Heart right ventricle (tissue), 16 donors: Measurements from ENCODE around the gene ERN1. TPM values are rescaled to one million over a fixed set of nuclear protein-coding genes. Genes with fewer than 3 reads are reported as not detected.

Experiments
- ATAC-seq, 8 donors: fragments of 200-7000 bp; cut with Tn5 transposase; one replicate each; pipeline ENCODE4 v1.9.1; 2020; ENCODE audit warnings: mild to moderate bottlenecking in 8 of 8, moderate library complexity in 8 of 8, moderate number of reproducible peaks in 1 of 8
- DNase-seq, 2 donors: peaks; one replicate each; pipeline ENCODE4 v3.0.0-alpha.2; 2020
- H3K27ac ChIP-seq, 10 donors: fragments of 200-600 bp; sonication (generic) in 2 of 10; one replicate each; pipeline versions ENCODE4 v1.5.0 to v1.8.0; 2020 to 2022; ENCODE audit warnings: mild to moderate bottlenecking in 3 of 10
- H3K27me3 ChIP-seq, 7 donors: fragments of 200-600 bp; one replicate each; pipeline ENCODE4 v1.8.0; 2021 to 2022; ENCODE audit warnings: mild to moderate bottlenecking in 2 of 7
- H3K36me3 ChIP-seq, 9 donors: fragments of 200-600 bp; sonication (generic) in 1 of 9; one replicate each; pipeline versions ENCODE4 v1.5.0 to v1.8.0; 2020 to 2022; ENCODE audit warnings: mild to moderate bottlenecking in 2 of 9
- H3K4me1 ChIP-seq, 9 donors: fragments of 200-600 bp; sonication (generic) in 1 of 9; one replicate each; pipeline versions ENCODE4 v1.5.0 to v1.8.0; 2020 to 2022; ENCODE audit warnings: mild to moderate bottlenecking in 4 of 9
- H3K4me3 ChIP-seq, 10 donors: fragments of 200-600 bp; sonication (generic) in 2 of 10; one replicate each; pipeline versions ENCODE4 v1.5.0 to v1.8.0; 2020 to 2022; ENCODE audit warnings: mild to moderate bottlenecking in 7 of 10, moderate library complexity in 2 of 10
- H3K9me3 ChIP-seq, 11 donors: fragments of 200-600 bp in 10 of 11; sonication (generic) in 2 of 11; one replicate each; pipeline versions ENCODE4 v1.5.0 to v1.8.0; 2013 to 2022; ENCODE audit warnings: mild to moderate bottlenecking in 2 of 11, control low read depth in 1 of 11, moderate library complexity in 1 of 11
- WGBS, 2 donors: extraction: QIAGEN DNeasy Blood & Tissue Kit; methylation state at CpG; one replicate each; pipeline ENCODE4 v1.1.7; 2013; ENCODE audit warnings: inconsistent platforms in 1 of 2; 5-methylcytosine and 5-hydroxymethylcytosine counted together
- intact Hi-C, 10 donors: fragments of 100-400 bp; cut with DNase I; formaldehyde crosslinking; loops; one replicate each; pipeline versions ENCODE4 v1.11.1 to v1.14.2; 2022
- polyA plus RNA-seq, 2 donors: library from polyadenylated mRNA; stranded (reverse); fragments of 200-250 nt; gene quantifications; one replicate each; pipeline ENCODE4 v1.2.3, GENCODE V29; 2013
- total RNA-seq, 10 donors: library from RNA; stranded (reverse); fragmentation: NEBNext Ultra II Directional in 3 of 10; extraction: Animal tissue kit (Norgen Biotek cat#: 25700) in 3 of 10; gene quantifications; one replicate each; pipeline versions ENCODE4 v1.2.1 to v1.2.4, GENCODE V29; 2021 to 2023
- TF ChIP-seq, protein P1 (sequence below), 9 donors: fragments of 200-600 bp; sonication (generic) in 2 of 9; IDR thresholded peaks; one replicate each; pipeline versions ENCODE4 v1.5.0 to v1.8.0; 2021 to 2022; ENCODE audit warnings: antibody characterized with exemption in 9 of 9, mild to moderate bottlenecking in 5 of 9, moderate library complexity in 1 of 9
- donor health status: Arrhythmogenic right ventricular cardiomyopathy.
- donor health status: ischemic (EF 13 %, LVEDD 7.1; RV severe dilation, severe dysfunction).
- donor health status: healthy with polysubstance abuse.
- donor health status: DM: no; HTN: yes; CAD: no.
- donor health status: DM: no; HTN: no; CAD: no.
- donor health status: ischemic (EF 25% LVEDD 6.9; RV normal size, moderate dysfunction).
- donor health status: ischemic (EF 25% LVEDD 5.7; RV mildly dilated, moderate dysfunction).
- donor health status: healthy.
- donor health status: DM: yes; HTN: yes; CAD: no.
- donor health status: Ischemic cardiomyopathy.
- donor health status: ischemic (EF 35%, LVEDD 5.7; RV mildly dilated, moderate dysfunction).
- donor health status: nonischemic (EF 11% LVEDD 7.7; RV severe dilation, severe dysfunction).
- donor health status: DM: yes; HTN: yes; CAD: no.
- donor health status: PGD.
- donor health status: ischemic (EF 29% LVEDD 5.4; RV normal size, mild dysfunction).
- donor health status: nonischemic (EF 23%, LVEDD 6.1; RV moderate dilation, normal function).

The ERN1 gene
- total and polyA plus RNA-seq, 12 donors: 2.2 to 16.6 (median 7.1) TPM

DNA sequence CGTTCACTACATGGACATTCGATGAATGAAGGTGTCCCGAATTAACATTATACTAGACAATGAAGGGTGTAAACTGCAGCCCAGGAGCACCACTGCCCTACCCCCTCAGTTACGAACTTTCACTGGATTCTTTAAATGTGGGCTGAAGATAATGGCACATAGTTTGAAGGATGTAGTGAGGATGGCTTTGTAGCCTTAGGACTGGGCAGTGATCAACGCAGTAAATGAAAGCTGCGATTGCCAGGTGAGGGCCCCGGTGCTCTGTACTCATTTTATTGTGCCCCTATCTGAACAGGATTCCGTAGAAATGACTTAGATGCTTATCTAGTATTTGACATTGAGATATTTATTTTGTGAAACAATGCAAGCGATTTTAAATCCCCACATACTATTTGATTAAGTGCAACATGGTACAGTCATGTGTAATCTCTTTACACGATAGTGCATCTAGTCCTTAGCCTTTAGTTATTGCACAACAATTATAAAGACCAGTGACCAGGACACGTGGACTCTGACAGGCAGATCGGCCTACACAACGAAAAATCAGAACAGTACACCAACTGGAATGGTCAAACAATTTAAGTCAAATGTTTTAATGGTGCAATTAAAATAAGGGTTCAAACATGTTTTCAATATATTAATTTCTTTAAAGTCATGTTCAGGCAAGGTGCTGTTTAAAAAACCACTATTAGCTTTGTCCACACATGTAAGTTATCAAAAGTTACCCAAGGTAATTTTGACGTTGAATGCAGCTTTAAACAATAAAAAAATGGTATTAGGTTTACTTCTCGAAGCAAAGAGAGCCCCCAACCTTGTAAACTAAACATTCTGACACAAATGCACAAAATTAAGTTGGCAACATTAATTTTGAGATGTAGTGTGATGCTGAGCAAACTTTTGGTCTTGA is 17.4 kb upstream of the ERN1 start:
- WGBS, 2 donors: 28 to 29% methylated on average over 15 of the region's 15 CpGs
- intact Hi-C loops: loop anchor here (2.0 to 5.0 kb wide), 6 partner anchors 115 to 135 kb away; partner anchors contain the start of gene TEX2 (in 4 of the 10)
- H3K27ac ChIP-seq: peak overlapping the region; percentile 85 to 99 (median 96)
- peaks cover 0 to 36% (median 9%) of the 10 kb centered on the region in 9 donors for H3K36me3 ChIP-seq
- TF ChIP-seq, protein P1, sequence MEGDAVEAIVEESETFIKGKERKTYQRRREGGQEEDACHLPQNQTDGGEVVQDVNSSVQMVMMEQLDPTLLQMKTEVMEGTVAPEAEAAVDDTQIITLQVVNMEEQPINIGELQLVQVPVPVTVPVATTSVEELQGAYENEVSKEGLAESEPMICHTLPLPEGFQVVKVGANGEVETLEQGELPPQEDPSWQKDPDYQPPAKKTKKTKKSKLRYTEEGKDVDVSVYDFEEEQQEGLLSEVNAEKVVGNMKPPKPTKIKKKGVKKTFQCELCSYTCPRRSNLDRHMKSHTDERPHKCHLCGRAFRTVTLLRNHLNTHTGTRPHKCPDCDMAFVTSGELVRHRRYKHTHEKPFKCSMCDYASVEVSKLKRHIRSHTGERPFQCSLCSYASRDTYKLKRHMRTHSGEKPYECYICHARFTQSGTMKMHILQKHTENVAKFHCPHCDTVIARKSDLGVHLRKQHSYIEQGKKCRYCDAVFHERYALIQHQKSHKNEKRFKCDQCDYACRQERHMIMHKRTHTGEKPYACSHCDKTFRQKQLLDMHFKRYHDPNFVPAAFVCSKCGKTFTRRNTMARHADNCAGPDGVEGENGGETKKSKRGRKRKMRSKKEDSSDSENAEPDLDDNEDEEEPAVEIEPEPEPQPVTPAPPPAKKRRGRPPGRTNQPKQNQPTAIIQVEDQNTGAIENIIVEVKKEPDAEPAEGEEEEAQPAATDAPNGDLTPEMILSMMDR (IDR thresholded peaks at IDR 0.05): no peak
- peak overlapping the region; percentile 64 to 94 (median 76) for H3K4me3 ChIP-seq
- H3K9me3 ChIP-seq: no peaks in the 10 kb centered on the region
- DNase-seq (no peak), ATAC-seq (peak in 1 of 8 donors; percentile 0)
- H3K4me1 ChIP-seq: peaks cover 11 to 60% (median 53%) of the 10 kb centered on the region in 9 donors
- H3K27me3 ChIP-seq: no peaks in the 10 kb centered on the region

DNA sequence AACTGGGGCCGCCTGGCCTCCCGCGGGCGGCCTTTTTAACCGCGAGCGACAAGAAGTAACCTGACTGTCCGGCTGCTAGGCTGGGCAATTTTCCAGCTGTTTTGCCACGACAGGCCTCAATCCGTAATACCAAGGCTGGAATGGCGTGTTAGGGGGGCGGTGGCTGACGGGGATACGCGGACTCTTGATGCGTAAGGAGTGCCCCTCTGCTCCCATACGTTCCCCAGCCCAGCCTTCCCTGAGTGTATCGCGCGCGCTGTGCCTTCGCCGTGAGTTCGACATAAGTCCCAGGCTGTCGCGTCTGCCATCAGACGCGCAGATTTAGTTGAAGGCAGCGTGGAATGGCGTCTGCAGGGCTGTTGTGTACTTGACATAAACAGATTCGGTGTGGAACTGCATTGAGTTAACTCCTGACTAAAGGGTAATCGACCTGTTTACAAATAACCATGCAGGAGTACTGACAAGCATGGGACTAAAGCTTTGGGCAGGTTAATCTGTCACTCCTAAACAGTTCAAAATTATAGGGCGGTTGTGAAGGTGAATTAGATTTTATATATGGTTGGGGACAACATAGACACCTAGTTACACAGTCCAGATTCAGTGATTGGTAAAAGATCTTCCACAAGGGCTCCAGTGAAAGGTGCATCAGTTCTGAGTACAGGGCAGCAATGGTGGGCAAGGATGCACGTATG is 16.6 kb upstream of the ERN1 start:
- Histone ChIP-seq H3K9me3 (no peaks in the 10 kb centered on the region), H3K27me3 (no peaks in the 10 kb centered on the region), H3K4me3 (peak overlapping the region; percentile 64 to 94 (median 76)), H3K4me1 (peaks cover 6 to 52% (median 45%) of the 10 kb centered on the region in 9 donors), H3K27ac (peak overlapping the region; percentile 85 to 99 (median 96)), H3K36me3 (peaks cover 0 to 30% (median 9%) of the 10 kb centered on the region in 9 donors)
- DNase-seq: peak; percentile 60 to 69
- intact Hi-C loops: loop anchor here (2.0 to 5.0 kb wide), 5 partner anchors 116 to 136 kb away; partner anchors contain the start of gene TEX2 (in 4 of the 10)
- ATAC-seq: peak; percentile 12 to 67 (median 48)
- TF ChIP-seq, protein P1 (IDR thresholded peaks at IDR 0.05): no peak
- WGBS, 2 donors: 2% methylated on average over 34 of the region's 34 CpGs

DNA sequence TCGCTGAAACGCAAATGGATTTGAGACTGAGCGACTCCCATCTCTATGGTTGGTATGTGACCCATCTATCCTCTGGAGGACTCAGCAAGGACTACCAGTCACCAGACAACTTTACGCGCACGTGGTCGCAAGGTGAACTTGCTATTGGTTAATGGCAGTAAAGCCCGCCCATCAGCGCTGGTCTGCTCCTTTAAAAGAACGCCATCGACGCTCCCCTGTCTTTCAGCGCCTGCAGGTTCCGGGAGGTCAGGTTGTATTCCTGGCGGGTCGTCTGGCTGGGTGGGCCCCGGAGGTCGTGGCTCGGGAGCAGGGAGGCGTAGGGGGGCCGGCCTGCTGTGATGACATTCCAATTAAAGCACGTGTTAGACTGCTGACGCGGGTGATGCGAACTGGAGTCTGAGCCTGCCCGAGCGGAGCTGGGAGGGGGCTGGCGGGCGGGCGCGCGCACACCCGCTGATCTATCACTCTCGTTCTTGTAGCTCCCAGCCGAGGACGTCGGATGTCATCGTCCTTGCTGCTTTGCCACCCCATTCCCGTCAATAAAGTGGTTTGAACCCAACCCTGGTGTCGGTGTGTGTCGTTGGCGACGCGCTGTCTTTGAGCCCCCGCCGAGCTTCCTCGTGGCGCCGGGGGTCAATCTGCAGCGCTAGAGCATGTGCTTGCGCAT is 15.9 kb upstream of the ERN1 start:
- DNase-seq (peak; percentile 94 to 98), ATAC-seq (peak; percentile 95 to 97 (median 96))
- no peaks in the 10 kb centered on the region for H3K27me3 ChIP-seq
- 0 to 1% methylated on average over 51 of the region's 51 CpGs for WGBS, 2 donors
- peaks cover 6 to 45% (median 38%) of the 10 kb centered on the region in 9 donors for H3K4me1 ChIP-seq
- peak overlapping the region; percentile 64 to 94 (median 76) for H3K4me3 ChIP-seq
- H3K27ac ChIP-seq: peak overlapping the region; percentile 85 to 99 (median 96)
- intact Hi-C loops: loop anchor here (2.0 to 5.0 kb wide), 5 partner anchors 116 to 137 kb away; partner anchors contain the start of gene TEX2 (in 4 of the 10)
- no peaks in the 10 kb centered on the region for H3K9me3 ChIP-seq
- peaks cover 0 to 27% (median 9%) of the 10 kb centered on the region in 9 donors for H3K36me3 ChIP-seq
- TF ChIP-seq, protein P1 (IDR thresholded peaks at IDR 0.05): peak in 3 of 9 donors; percentile 9 to 28 (median 24)
